Gastrocnemius medialis (tissue), 4 donors: Measurements from ENCODE around the gene HSDL2.

ENCODE experiments used
- CTCF ChIP-seq, 5 experiments: fragments of 450-650 bp in 3 of 5; fragments of 200-600 bp in 2 of 5; sonication (generic) in 2 of 5; IDR thresholded peaks in 4 of 5; conservative IDR thresholded peaks in 1 of 5; 1 replicate in 4 of 5; 2 replicates in 1 of 5; pipeline ENCODE4 v1.5.1; 2016 to 2019; ENCODE audit warnings: antibody characterized with exemption in 5 of 5, mild to moderate bottlenecking in 3 of 5, moderate library complexity in 3 of 5
- POLR2A ChIP-seq, 2 donors: fragments of 450-650 bp; IDR thresholded peaks; one replicate each; pipeline ENCODE4 v1.6.1; 2017; ENCODE audit warnings: antibody characterized with exemption in 2 of 2, mild to moderate bottlenecking in 2 of 2, moderate library complexity in 2 of 2

- TF ChIP-seq CTCF (IDR thresholded peaks at IDR 0.05 in 4 of 5, conservative IDR thresholded peaks at IDR 0.05 in 1 of 5) (no peak), POLR2A (IDR thresholded peaks at IDR 0.05) (no peak)
These were observed 31.7 kb downstream of the HSDL2 start for GRCh38 chr9:112411626-112412027.
